GM12878 (cell line): ENCODE data around the gene PELO. TPM values are rescaled to one million over a fixed set of nuclear protein-coding genes. Genes with fewer than 3 reads are reported as not detected.

Experiments used
- ATAC-seq: fragments of 200-7000 bp; cut with Tn5 transposase; 3 replicates; pipeline ENCODE4 v1.9.1; 2020; ENCODE audit warnings: mild to moderate bottlenecking, moderate library complexity
- BruUV-seq: library from RNA; stranded (reverse); fragments of 400-500 nt; replicated peaks from 2 replicates; lab custom pipeline; 2021; lab: Mats Ljungman, UMichigan
- CTCF ChIA-PET: fragments of 300-600 bp; sonication (Branson Sonifier 250); formaldehyde crosslinking; extraction: SDS; loops from one replicate; lab custom pipeline; 2021; ENCODE audit warnings: inconsistent platforms; lab: Yijun Ruan, JAX
- POLR2A ChIA-PET: fragments of 350-600 bp; formaldehyde crosslinking; extraction: SDS; loops from one replicate; lab custom pipeline; 2021; ENCODE audit warnings: inconsistent platforms; lab: Charles Lee
- RAD21 ChIA-PET: fragments of 300-600 bp; sonication (Branson Sonifier 250); formaldehyde crosslinking; loops from one replicate; lab custom pipeline; 2023; ENCODE audit warnings: antibody characterized with exemption; ENCODE audit not compliant: unreplicated experiment; lab: Charles Lee
- SMC1A ChIA-PET: fragments of 300-600 bp; sonication (Branson Sonifier 250); formaldehyde crosslinking; loops from one replicate; lab custom pipeline; 2023; ENCODE audit not compliant: unreplicated experiment, uncharacterized antibody; lab: Charles Lee
- DNase-seq: peaks from one replicate; pipeline ENCODE4 v3.0.0-alpha.2; 2011; ENCODE audit warnings: low read depth, low spot score
- FAIRE-seq: peaks from 3 replicates; lab custom pipeline; 2011; peaks lifted over from hg19 to GRCh38; lab: Jason Lieb, UNC
- H2AFZ ChIP-seq: 2 replicates; pipeline ENCODE4 v1.6.0; 2011; ENCODE audit warnings: low read depth, low read length, control low read depth; ENCODE audit not compliant: control insufficient read depth
- H3K27ac ChIP-seq: 2 replicates; pipeline ENCODE4 v1.5.1; 2011; ENCODE audit warnings: control low read depth; ENCODE audit not compliant: control insufficient read depth, insufficient read depth
- H3K27me3 ChIP-seq, 2 experiments: replicated peaks in 1 of 2; 2 replicates each; pipeline versions ENCODE4 v1.6.0 to v1.6.1; 2011; ENCODE audit warnings: low read length in 1 of 2; ENCODE audit not compliant: control insufficient read depth in 2 of 2, insufficient read depth in 2 of 2
- H3K36me3 ChIP-seq, 2 experiments: 2 replicates each; pipeline ENCODE4 v1.5.1; 2011; ENCODE audit warnings: low read length in 1 of 2; ENCODE audit not compliant: control insufficient read depth in 2 of 2, insufficient read depth in 2 of 2
- H3K4me1 ChIP-seq: 2 replicates; pipeline ENCODE4 v1.6.1; 2011; ENCODE audit warnings: mild to moderate bottlenecking, low read length, moderate library complexity, mixed read lengths; ENCODE audit not compliant: control insufficient read depth, insufficient read depth
- H3K4me2 ChIP-seq: 2 replicates; pipeline ENCODE4 v1.6.0; 2011; ENCODE audit warnings: control low read depth; ENCODE audit not compliant: control insufficient read depth, insufficient read depth
- H3K4me3 ChIP-seq: fragments of 200-600 bp; sonication (generic); 2 replicates; pipeline ENCODE4 v1.5.1; 2016
- H3K79me2 ChIP-seq: 2 replicates; pipeline ENCODE4 v1.6.0; 2011; ENCODE audit warnings: low read length; ENCODE audit not compliant: control insufficient read depth, insufficient read depth
- H3K9ac ChIP-seq: 2 replicates; pipeline ENCODE4 v1.8.0; 2011; ENCODE audit warnings: low read length, control low read depth, mixed read lengths; ENCODE audit not compliant: control insufficient read depth, insufficient read depth
- H3K9me3 ChIP-seq: replicated peaks from 3 replicates; pipeline ENCODE4 v1.5.1; 2011; ENCODE audit warnings: mild to moderate bottlenecking, low read length; ENCODE audit not compliant: control insufficient read depth, insufficient read depth
- H4K20me1 ChIP-seq: 2 replicates; pipeline ENCODE4 v1.6.0; 2011; ENCODE audit not compliant: control insufficient read depth, insufficient read depth
- ASH2L ChIP-seq: fragments of 300-600, 200-600 bp; sonication (generic); IDR thresholded peaks from 2 replicates; pipeline ENCODE4 v1.6.1; 2017; ENCODE audit warnings: low read depth, mild to moderate bottlenecking, borderline replicate concordance
- DPF2 ChIP-seq: fragments of 450-650 bp; IDR thresholded peaks from 2 replicates; pipeline ENCODE4 v1.6.1; 2017; ENCODE audit warnings: mild to moderate bottlenecking
- EED ChIP-seq: sonication (generic); IDR thresholded peaks from 2 replicates; pipeline ENCODE4 v1.6.1; 2016; ENCODE audit warnings: antibody characterized with exemption, low read depth
- FOXK2 ChIP-seq: fragments of 450-650 bp; IDR thresholded peaks from 2 replicates; pipeline ENCODE4 v1.6.1; 2017; ENCODE audit warnings: mild to moderate bottlenecking, moderate library complexity
- HDAC6 ChIP-seq: fragments of 200-600 bp; sonication (generic); IDR thresholded peaks from one replicate; pipeline ENCODE4 v1.8.0; 2017; ENCODE audit warnings: antibody characterized with exemption; ENCODE audit not compliant: unreplicated experiment
- JUND ChIP-seq: IDR thresholded peaks from 2 replicates; pipeline ENCODE4 v1.6.1; 2012; ENCODE audit warnings: low read depth, mild to moderate bottlenecking, low read length, improper control_type of control experiment, moderate library complexity
- MTA2 ChIP-seq: fragments of 450-650 bp; IDR thresholded peaks from 2 replicates; pipeline ENCODE4 v1.6.1; 2016; ENCODE audit warnings: low read depth, mild to moderate bottlenecking, moderate library complexity
- MTA3 ChIP-seq: IDR thresholded peaks from 2 replicates; pipeline ENCODE4 v1.6.1; 2012; ENCODE audit warnings: low read length, inconsistent platforms, borderline replicate concordance
- NFYB ChIP-seq: IDR thresholded peaks from 2 replicates; pipeline ENCODE4 v1.6.1; 2011; ENCODE audit warnings: low read depth, mild to moderate bottlenecking, low read length, improper control_type of control experiment, moderate library complexity; ENCODE audit not compliant: insufficient read depth
- POLR2AphosphoS5 ChIP-seq: IDR thresholded peaks from 2 replicates; pipeline ENCODE4 v1.6.1; 2011; ENCODE audit warnings: mild to moderate bottlenecking, low read length, inconsistent platforms
- RAD21 ChIP-seq: IDR thresholded peaks from 2 replicates; pipeline ENCODE4 v1.6.1; 2011; ENCODE audit warnings: mild to moderate bottlenecking, low read depth, low read length, moderate library complexity; ENCODE audit not compliant: insufficient read depth
- RBBP5 ChIP-seq: fragments of 200-600 bp; sonication (generic); conservative IDR thresholded peaks from 2 replicates; pipeline ENCODE4 v1.6.1; 2016
- TCF7 ChIP-seq: IDR thresholded peaks from 2 replicates; pipeline ENCODE4 v1.6.1; 2014; ENCODE audit warnings: antibody characterized with exemption, borderline replicate concordance
- WGBS: methylation state at CpG from one replicate; pipeline ENCODE4 v1.1.6; 2016; ENCODE audit warnings: low lambda C conversion rate; ENCODE audit not compliant: insufficient replicate concordance, insufficient coverage; ENCODE audit errors: missing lambda C conversion rate; 5-methylcytosine and 5-hydroxymethylcytosine counted together
- in situ Hi-C: fragments of 300-500 bp; cut with MboI; formaldehyde crosslinking; loops from 9 replicates; pipeline ENCODE4 v1.14.3; 2018; ENCODE audit warnings: mixed read lengths
- intact Hi-C: fragments of 100-400 bp; cut with micrococcal nuclease; formaldehyde crosslinking; loops from one replicate; pipeline ENCODE4 v1.14.2; 2022; ENCODE audit not compliant: unreplicated experiment
- polyA plus RNA-seq, 11 experiments: library from polyadenylated mRNA; depleted of rRNA in 4 of 11; unstranded in 6 of 11; stranded (reverse) in 5 of 11; fragments of >200 nt; fragmentation: Nextera tagmentation in 4 of 11; fragmentation: Illumina TruSeq in 1 of 11; extraction: Ambion mirVana in 4 of 11; extraction: Trizol in 1 of 11; gene quantifications; 1 replicate in 1 of 11; 2 replicates in 10 of 11; pipeline versions ENCODE4 v1.2.1 to v1.2.3, GENCODE V29; 2011 to 2016; ENCODE audit warnings: inconsistent platforms in 2 of 11, missing spikeins in 2 of 11, low read depth in 1 of 11
- total RNA-seq, 4 experiments: library from RNA; depleted of rRNA in 3 of 4; stranded (reverse); fragments of >200 nt in 3 of 4; fragmentation: Illumina TruSeq in 1 of 4; extraction: Trizol in 1 of 4; gene quantifications; 2 replicates each; pipeline versions ENCODE4 v1.2.1 to v1.2.3, GENCODE V29; 2013 to 2021
- TF ChIP-seq, protein P1 (sequence below): IDR thresholded peaks from 2 replicates; pipeline ENCODE4 v1.6.1; 2012; ENCODE audit warnings: mild to moderate bottlenecking, low read depth, low read length
- TF ChIP-seq, protein P2 (sequence below), 3 experiments: IDR thresholded peaks in 2 of 3; conservative IDR thresholded peaks in 1 of 3; 2 replicates each; pipeline ENCODE4 v1.5.1; 2011; ENCODE audit warnings: low read depth in 3 of 3, low read length in 3 of 3, mild to moderate bottlenecking in 3 of 3, control low read depth in 2 of 3, moderate library complexity in 2 of 3, inconsistent platforms in 1 of 3, mixed read lengths in 1 of 3; ENCODE audit not compliant: control insufficient read depth in 2 of 3, insufficient read depth in 1 of 3; ENCODE audit errors: extremely low read depth in 1 of 3
- TF ChIP-seq, protein P3 (sequence below): IDR thresholded peaks from 2 replicates; pipeline ENCODE4 v1.6.1; 2011; ENCODE audit warnings: borderline replicate concordance, low read depth, mild to moderate bottlenecking, moderate library complexity, low read length; ENCODE audit not compliant: insufficient read depth, poor library complexity, severe bottlenecking

Gene PELO
- total and polyA plus RNA-seq, 10 of the 15 experiments (the other 5 are each of a cell fraction or from before 2014, with no cell fraction given), result 5.6 to 11.9 (median 8.7) TPM

- Histone ChIP-seq H3K36me3 (no peaks in the 10 kb centered on the region), H3K4me2 (no peak overlapping the region), H3K9ac (no peak overlapping the region), H3K4me3 (no peak overlapping the region), H3K4me1 (no peaks in the 10 kb centered on the region), H4K20me1 (no peaks in the 10 kb centered on the region), H3K9me3 (no peaks in the 10 kb centered on the region; the same call in 2 of the 3 replicates), H3K27ac (no peak overlapping the region), H3K79me2 (no peaks in the 10 kb centered on the region), H2AFZ (no peak overlapping the region), H3K27me3 (no peaks in the 10 kb centered on the region)
- FAIRE-seq (no peak), ATAC-seq (no peak), DNase-seq (no peak)
- CTCF ChIA-PET, result no interaction called here
- BruUV-seq, result no TSS peak
- TF ChIP-seq DPF2, result no peak
- TF ChIP-seq ASH2L, result no peak
- TF ChIP-seq, protein P1, sequence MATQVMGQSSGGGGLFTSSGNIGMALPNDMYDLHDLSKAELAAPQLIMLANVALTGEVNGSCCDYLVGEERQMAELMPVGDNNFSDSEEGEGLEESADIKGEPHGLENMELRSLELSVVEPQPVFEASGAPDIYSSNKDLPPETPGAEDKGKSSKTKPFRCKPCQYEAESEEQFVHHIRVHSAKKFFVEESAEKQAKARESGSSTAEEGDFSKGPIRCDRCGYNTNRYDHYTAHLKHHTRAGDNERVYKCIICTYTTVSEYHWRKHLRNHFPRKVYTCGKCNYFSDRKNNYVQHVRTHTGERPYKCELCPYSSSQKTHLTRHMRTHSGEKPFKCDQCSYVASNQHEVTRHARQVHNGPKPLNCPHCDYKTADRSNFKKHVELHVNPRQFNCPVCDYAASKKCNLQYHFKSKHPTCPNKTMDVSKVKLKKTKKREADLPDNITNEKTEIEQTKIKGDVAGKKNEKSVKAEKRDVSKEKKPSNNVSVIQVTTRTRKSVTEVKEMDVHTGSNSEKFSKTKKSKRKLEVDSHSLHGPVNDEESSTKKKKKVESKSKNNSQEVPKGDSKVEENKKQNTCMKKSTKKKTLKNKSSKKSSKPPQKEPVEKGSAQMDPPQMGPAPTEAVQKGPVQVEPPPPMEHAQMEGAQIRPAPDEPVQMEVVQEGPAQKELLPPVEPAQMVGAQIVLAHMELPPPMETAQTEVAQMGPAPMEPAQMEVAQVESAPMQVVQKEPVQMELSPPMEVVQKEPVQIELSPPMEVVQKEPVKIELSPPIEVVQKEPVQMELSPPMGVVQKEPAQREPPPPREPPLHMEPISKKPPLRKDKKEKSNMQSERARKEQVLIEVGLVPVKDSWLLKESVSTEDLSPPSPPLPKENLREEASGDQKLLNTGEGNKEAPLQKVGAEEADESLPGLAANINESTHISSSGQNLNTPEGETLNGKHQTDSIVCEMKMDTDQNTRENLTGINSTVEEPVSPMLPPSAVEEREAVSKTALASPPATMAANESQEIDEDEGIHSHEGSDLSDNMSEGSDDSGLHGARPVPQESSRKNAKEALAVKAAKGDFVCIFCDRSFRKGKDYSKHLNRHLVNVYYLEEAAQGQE, result no peak
- TF ChIP-seq MTA3, result no peak
- no peak for TF ChIP-seq EED
- TF ChIP-seq POLR2AphosphoS5, result no peak
- TF ChIP-seq RAD21, result no peak
- no peak for TF ChIP-seq HDAC6
- no peak for TF ChIP-seq NFYB
- TF ChIP-seq, protein P2, sequence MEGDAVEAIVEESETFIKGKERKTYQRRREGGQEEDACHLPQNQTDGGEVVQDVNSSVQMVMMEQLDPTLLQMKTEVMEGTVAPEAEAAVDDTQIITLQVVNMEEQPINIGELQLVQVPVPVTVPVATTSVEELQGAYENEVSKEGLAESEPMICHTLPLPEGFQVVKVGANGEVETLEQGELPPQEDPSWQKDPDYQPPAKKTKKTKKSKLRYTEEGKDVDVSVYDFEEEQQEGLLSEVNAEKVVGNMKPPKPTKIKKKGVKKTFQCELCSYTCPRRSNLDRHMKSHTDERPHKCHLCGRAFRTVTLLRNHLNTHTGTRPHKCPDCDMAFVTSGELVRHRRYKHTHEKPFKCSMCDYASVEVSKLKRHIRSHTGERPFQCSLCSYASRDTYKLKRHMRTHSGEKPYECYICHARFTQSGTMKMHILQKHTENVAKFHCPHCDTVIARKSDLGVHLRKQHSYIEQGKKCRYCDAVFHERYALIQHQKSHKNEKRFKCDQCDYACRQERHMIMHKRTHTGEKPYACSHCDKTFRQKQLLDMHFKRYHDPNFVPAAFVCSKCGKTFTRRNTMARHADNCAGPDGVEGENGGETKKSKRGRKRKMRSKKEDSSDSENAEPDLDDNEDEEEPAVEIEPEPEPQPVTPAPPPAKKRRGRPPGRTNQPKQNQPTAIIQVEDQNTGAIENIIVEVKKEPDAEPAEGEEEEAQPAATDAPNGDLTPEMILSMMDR (IDR thresholded peaks at IDR 0.05 in 2 of 3, conservative IDR thresholded peaks at IDR 0.05 in 1 of 3; ENCODE audit: control insufficient read depth in 2 of 3, extremely low read depth in 1 of 3, insufficient read depth in 1 of 3, low read depth in 3 of 3, low read length in 3 of 3), result no peak
- no peak for TF ChIP-seq RBBP5
- no peak for TF ChIP-seq TCF7
- TF ChIP-seq, protein P3, sequence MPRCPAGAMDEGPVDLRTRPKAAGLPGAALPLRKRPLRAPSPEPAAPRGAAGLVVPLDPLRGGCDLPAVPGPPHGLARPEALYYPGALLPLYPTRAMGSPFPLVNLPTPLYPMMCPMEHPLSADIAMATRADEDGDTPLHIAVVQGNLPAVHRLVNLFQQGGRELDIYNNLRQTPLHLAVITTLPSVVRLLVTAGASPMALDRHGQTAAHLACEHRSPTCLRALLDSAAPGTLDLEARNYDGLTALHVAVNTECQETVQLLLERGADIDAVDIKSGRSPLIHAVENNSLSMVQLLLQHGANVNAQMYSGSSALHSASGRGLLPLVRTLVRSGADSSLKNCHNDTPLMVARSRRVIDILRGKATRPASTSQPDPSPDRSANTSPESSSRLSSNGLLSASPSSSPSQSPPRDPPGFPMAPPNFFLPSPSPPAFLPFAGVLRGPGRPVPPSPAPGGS, result no peak
- TF ChIP-seq JUND, result no peak
- no peak for TF ChIP-seq FOXK2
- TF ChIP-seq MTA2, result no peak
- WGBS, result 90% methylated on average over 1 of the region's 1 CpG
- in situ Hi-C loops, result no loop called here
- intact Hi-C loops, result no loop called here
- SMC1A ChIA-PET, result no interaction called here
- POLR2A ChIA-PET, result no interaction called here
- RAD21 ChIA-PET, result no interaction called here
Observed at GRCh38 chr5:52827815-52828214, 40.1 kb downstream of the PELO start.
